GM23338 (cell line): ENCODE measurements around the gene TRIML2. TPM values are rescaled to one million over a fixed set of nuclear protein-coding genes. Genes with fewer than 3 reads are reported as not detected.

Experiments used
- ATAC-seq: fragments of 200-7000 bp; cut with Tn5 transposase; 3 replicates; pipeline ENCODE4 v1.9.1; 2020
- DNase-seq: peaks from one replicate; pipeline ENCODE4 v3.0.0-alpha.2; 2015; ENCODE audit warnings: low spot score
- H2AFZ ChIP-seq: fragments of 200-600 bp; sonication (generic); 2 replicates; pipeline ENCODE4 v1.8.0; 2016; ENCODE audit warnings: antibody characterized with exemption, mild to moderate bottlenecking, moderate library complexity
- H3F3A ChIP-seq: fragments of 200-600 bp; sonication (generic); replicated peaks from 2 replicates; pipeline ENCODE4 v1.8.0; 2017; ENCODE audit warnings: antibody characterized with exemption, mixed run types, low read depth
- H3K27ac ChIP-seq: fragments of 200-600 bp; sonication (generic); 2 replicates; pipeline ENCODE4 v1.6.1; 2016; ENCODE audit warnings: low read depth
- H3K27me3 ChIP-seq: fragments of 200-600 bp; sonication (generic); 2 replicates; pipeline ENCODE4 v1.8.0; 2016; ENCODE audit warnings: mild to moderate bottlenecking, mixed run types, moderate library complexity; ENCODE audit not compliant: insufficient read depth
- H3K36me3 ChIP-seq: fragments of 200-600 bp; sonication (generic); 2 replicates; pipeline ENCODE4 v1.8.0; 2016; ENCODE audit warnings: mild to moderate bottlenecking; ENCODE audit not compliant: insufficient read depth
- H3K4me1 ChIP-seq: fragments of 200-600 bp; sonication (generic); 2 replicates; pipeline ENCODE4 v1.8.0; 2016; ENCODE audit warnings: mild to moderate bottlenecking, moderate library complexity; ENCODE audit not compliant: insufficient read depth
- H3K4me2 ChIP-seq: fragments of 200-600 bp; sonication (generic); 2 replicates; pipeline ENCODE4 v1.7.1; 2017; ENCODE audit warnings: mixed run types
- H3K4me3 ChIP-seq: fragments of 200-600 bp; sonication (generic); 2 replicates; pipeline ENCODE4 v1.6.1; 2016; ENCODE audit warnings: mixed run types
- H3K79me2 ChIP-seq: fragments of 200-600 bp; sonication (generic); replicated peaks from 2 replicates; pipeline ENCODE4 v1.8.0; 2017; ENCODE audit warnings: mild to moderate bottlenecking; ENCODE audit not compliant: insufficient read depth
- H3K9me2 ChIP-seq: fragments of 200-600 bp; sonication (generic); 2 replicates; pipeline ENCODE4 v1.8.0; 2017; ENCODE audit not compliant: insufficient read depth
- H4K20me1 ChIP-seq: fragments of 200-600 bp; sonication (generic); replicated peaks from 2 replicates; pipeline ENCODE4 v1.8.0; 2017; ENCODE audit warnings: mild to moderate bottlenecking; ENCODE audit not compliant: insufficient read depth
- H3K27ac Mint-ChIP-seq: 2 replicates; pipeline ENCODE4 v1.8.0; 2020; ENCODE audit warnings: inconsistent platforms, mild to moderate bottlenecking, moderate library complexity, mixed read lengths
- H3K27me3 Mint-ChIP-seq: 3 replicates; pipeline ENCODE4 v1.8.0; 2022; ENCODE audit warnings: low read depth, mild to moderate bottlenecking, moderate library complexity, mixed read lengths, inconsistent platforms; ENCODE audit not compliant: insufficient read depth, poor library complexity
- H3K36me3 Mint-ChIP-seq: 3 replicates; pipeline ENCODE4 v1.8.0; 2021; ENCODE audit warnings: low read depth, mild to moderate bottlenecking, inconsistent platforms, moderate library complexity, mixed read lengths
- H3K4me1 Mint-ChIP-seq: 3 replicates; pipeline ENCODE4 v1.8.0; 2020; ENCODE audit warnings: mild to moderate bottlenecking, inconsistent platforms, mixed read lengths
- H3K4me3 Mint-ChIP-seq: 3 replicates; pipeline ENCODE4 v1.8.0; 2021; ENCODE audit warnings: moderate library complexity, mild to moderate bottlenecking, inconsistent platforms, mixed read lengths
- H3K9me3 Mint-ChIP-seq: 3 replicates; pipeline ENCODE4 v1.8.0; 2020; ENCODE audit warnings: moderate library complexity, mild to moderate bottlenecking, inconsistent platforms, mixed read lengths
- CREB1 ChIP-seq: fragments of 250-450 bp; sonication (Bioruptor Pico); IDR thresholded peaks from 2 replicates; pipeline ENCODE4 v1.5.0; 2020; ENCODE audit warnings: low read depth, mild to moderate bottlenecking, moderate library complexity
- EZH2 ChIP-seq: fragments of 200-600 bp; sonication (generic); IDR thresholded peaks from one replicate; pipeline ENCODE4 v1.8.0; 2017; ENCODE audit warnings: antibody characterized with exemption, mild to moderate bottlenecking, low read depth; ENCODE audit not compliant: unreplicated experiment
- EZH2phosphoT487 ChIP-seq: fragments of 200-600 bp; sonication (generic); IDR thresholded peaks from one replicate; pipeline ENCODE4 v1.8.1; 2018; ENCODE audit warnings: antibody characterized with exemption; ENCODE audit not compliant: unreplicated experiment
- JUNB ChIP-seq: IDR thresholded peaks from one replicate; pipeline ENCODE4 v1.6.1; 2016; ENCODE audit warnings: antibody characterized with exemption; ENCODE audit not compliant: unreplicated experiment
- POLR2AphosphoS5 ChIP-seq: IDR thresholded peaks from 2 replicates; pipeline ENCODE4 v1.6.1; 2016; ENCODE audit warnings: antibody characterized with exemption, low read depth
- REST ChIP-seq: IDR thresholded peaks from one replicate; pipeline ENCODE4 v1.6.1; 2018; ENCODE audit warnings: antibody characterized with exemption; ENCODE audit not compliant: unreplicated experiment
- STAT1 ChIP-seq: IDR thresholded peaks from one replicate; pipeline ENCODE4 v1.6.1; 2016; ENCODE audit warnings: antibody characterized with exemption; ENCODE audit not compliant: unreplicated experiment
- ZNF114 ChIP-seq: fragments of 250-450 bp; sonication (Bioruptor Pico); IDR thresholded peaks from 2 replicates; pipeline ENCODE4 v1.5.0; 2020; ENCODE audit warnings: mild to moderate bottlenecking, moderate library complexity
- ZNF331 ChIP-seq: fragments of 250-450 bp; sonication (Bioruptor Pico); IDR thresholded peaks from 2 replicates; pipeline ENCODE4 v1.5.0; 2020; ENCODE audit warnings: low read depth, mild to moderate bottlenecking, moderate library complexity
- polyA plus RNA-seq: library from polyadenylated mRNA; unstranded; fragments of >200 nt; fragmentation: Nextera tagmentation; extraction: Ambion mirVana; gene quantifications from 2 replicates; pipeline ENCODE4 v1.2.1, GENCODE V29; 2016
- total RNA-seq: library from RNA; depleted of rRNA; stranded (reverse); fragments of >200 nt; shearing (Covaris generic); gene quantifications from 2 replicates; pipeline ENCODE4 v1.2.3, GENCODE V29; 2014
- TF ChIP-seq, protein P1 (sequence below), 2 experiments: fragments of 200-600 bp in 1 of 2; sonication (generic) in 1 of 2; conservative IDR thresholded peaks; 2 replicates each; pipeline versions ENCODE4 v1.5.1 to v1.6.1; 2016 to 2017; ENCODE audit warnings: antibody characterized with exemption in 2 of 2, low read depth in 2 of 2, mild to moderate bottlenecking in 2 of 2, moderate library complexity in 1 of 2

Gene TRIML2
- total and polyA plus RNA-seq, 2 experiments from 2014 or later, result 57.8 to 77.9 TPM

- Mint-ChIP-seq H3K4me1 (no peaks in the 10 kb centered on the region), H3K4me3 (no peak overlapping the region), H3K27me3 (peaks cover 3% of the 10 kb centered on the region), H3K9me3 (peaks cover 2% of the 10 kb centered on the region; the same call in 2 of the 3 replicates), H3K27ac (no peak overlapping the region), H3K36me3 (peaks cover 3% of the 10 kb centered on the region; the same call in 1 of the 3 replicates)
- no peak for TF ChIP-seq ZNF331
- TF ChIP-seq EZH2, result no peak
- no peak for TF ChIP-seq CREB1 (CRISPR knock-in tag)
- TF ChIP-seq, protein P1, sequence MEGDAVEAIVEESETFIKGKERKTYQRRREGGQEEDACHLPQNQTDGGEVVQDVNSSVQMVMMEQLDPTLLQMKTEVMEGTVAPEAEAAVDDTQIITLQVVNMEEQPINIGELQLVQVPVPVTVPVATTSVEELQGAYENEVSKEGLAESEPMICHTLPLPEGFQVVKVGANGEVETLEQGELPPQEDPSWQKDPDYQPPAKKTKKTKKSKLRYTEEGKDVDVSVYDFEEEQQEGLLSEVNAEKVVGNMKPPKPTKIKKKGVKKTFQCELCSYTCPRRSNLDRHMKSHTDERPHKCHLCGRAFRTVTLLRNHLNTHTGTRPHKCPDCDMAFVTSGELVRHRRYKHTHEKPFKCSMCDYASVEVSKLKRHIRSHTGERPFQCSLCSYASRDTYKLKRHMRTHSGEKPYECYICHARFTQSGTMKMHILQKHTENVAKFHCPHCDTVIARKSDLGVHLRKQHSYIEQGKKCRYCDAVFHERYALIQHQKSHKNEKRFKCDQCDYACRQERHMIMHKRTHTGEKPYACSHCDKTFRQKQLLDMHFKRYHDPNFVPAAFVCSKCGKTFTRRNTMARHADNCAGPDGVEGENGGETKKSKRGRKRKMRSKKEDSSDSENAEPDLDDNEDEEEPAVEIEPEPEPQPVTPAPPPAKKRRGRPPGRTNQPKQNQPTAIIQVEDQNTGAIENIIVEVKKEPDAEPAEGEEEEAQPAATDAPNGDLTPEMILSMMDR (conservative IDR thresholded peaks at IDR 0.05; ENCODE audit: low read depth in 2 of 2), result no peak; a peak in 1 of 4 replicates
- no peak for TF ChIP-seq POLR2AphosphoS5
- no peak for TF ChIP-seq JUNB
- no peak for TF ChIP-seq REST
- no peak for TF ChIP-seq ZNF114 (CRISPR knock-in tag)
- Histone ChIP-seq H3K27me3 (no peaks in the 10 kb centered on the region), H3K36me3 (no peaks in the 10 kb centered on the region), H3F3A (0 out of 2 replicates have a peak, but pooled peaks cover 3% of the 10 kb centered on the region), H3K79me2 (no peaks in the 10 kb centered on the region), H2AFZ (no peak overlapping the region), H3K27ac (no peak overlapping the region), H3K9me2 (no peaks in the 10 kb centered on the region), H3K4me3 (no peak overlapping the region), H4K20me1 (no peaks in the 10 kb centered on the region), H3K4me1 (no peaks in the 10 kb centered on the region), H3K4me2 (no peak overlapping the region)
- DNase-seq, result peak; percentile 29
- no peak for ATAC-seq
Measured at GRCh38 chr4:188061083-188061482, 48.3 kb downstream of the TRIML2 start.

DNA sequence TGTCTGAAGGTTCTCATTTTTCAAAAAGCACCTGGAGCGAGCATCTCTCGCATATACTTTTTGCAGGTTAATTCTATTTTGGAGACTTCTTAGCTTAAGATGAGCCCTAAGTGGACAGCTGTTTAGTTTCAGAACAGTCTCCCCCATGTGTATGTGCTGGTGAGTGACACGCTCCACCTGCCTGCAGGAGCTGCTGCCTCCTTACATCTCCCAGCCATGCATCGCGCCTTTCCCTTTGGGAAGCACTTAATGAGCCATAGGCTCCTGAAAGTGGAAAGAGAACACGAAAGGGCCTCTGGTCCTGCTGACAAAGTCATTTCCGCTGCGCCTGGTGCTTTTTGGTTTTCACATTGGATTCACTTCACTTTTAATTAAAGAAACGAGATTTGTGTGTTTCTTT is 56.1 kb downstream of the TRIML2 start:
- Mint-ChIP-seq H3K27me3 (no peaks in the 10 kb centered on the region), H3K9me3 (peaks cover 2% of the 10 kb centered on the region; the same call in 1 of the 3 replicates), H3K4me3 (no peak overlapping the region), H3K4me1 (peaks cover 9% of the 10 kb centered on the region; the same call in 2 of the 3 replicates), H3K36me3 (peaks cover 3% of the 10 kb centered on the region; the same call in 1 of the 3 replicates), H3K27ac (no peak overlapping the region)
- TF ChIP-seq EZH2phosphoT487, result no peak
- TF ChIP-seq STAT1, result no peak
- TF ChIP-seq, protein P1 (conservative IDR thresholded peaks at IDR 0.05; ENCODE audit: low read depth in 2 of 2), result peak in 1 of 2 experiments; percentile 25; a peak in 2 of 4 replicates
- H3K27ac ChIP-seq, result peak overlapping the region; percentile 35; the same call in 1 of the 2 replicates
- no peaks in the 10 kb centered on the region for H3K36me3 ChIP-seq
- H3K79me2 ChIP-seq, result no peaks in the 10 kb centered on the region
- H3K4me3 ChIP-seq, result no peak overlapping the region
- DNase-seq (no peak), ATAC-seq (peak; percentile 70)
- no peaks in the 10 kb centered on the region; the same call in 1 of the 2 replicates for H3K4me1 ChIP-seq
- no peak overlapping the region for H3K4me2 ChIP-seq
- peak overlapping the region; percentile 89 for H2AFZ ChIP-seq
- no peaks in the 10 kb centered on the region for H4K20me1 ChIP-seq
- no peaks in the 10 kb centered on the region for H3F3A ChIP-seq
- no peaks in the 10 kb centered on the region for H3K9me2 ChIP-seq
- H3K27me3 ChIP-seq, result no peaks in the 10 kb centered on the region
